GM21737 (cell line): ENCODE results near the gene NTNG2.

Experiments
- ATAC-seq: cut with Tn5 transposase; IDR thresholded peaks from one replicate; pipeline ENCODE4 v1.9.1; 2021; ENCODE audit warnings: mild to moderate bottlenecking, moderate library complexity; ENCODE audit not compliant: unreplicated experiment

The NTNG2 gene

DNA sequence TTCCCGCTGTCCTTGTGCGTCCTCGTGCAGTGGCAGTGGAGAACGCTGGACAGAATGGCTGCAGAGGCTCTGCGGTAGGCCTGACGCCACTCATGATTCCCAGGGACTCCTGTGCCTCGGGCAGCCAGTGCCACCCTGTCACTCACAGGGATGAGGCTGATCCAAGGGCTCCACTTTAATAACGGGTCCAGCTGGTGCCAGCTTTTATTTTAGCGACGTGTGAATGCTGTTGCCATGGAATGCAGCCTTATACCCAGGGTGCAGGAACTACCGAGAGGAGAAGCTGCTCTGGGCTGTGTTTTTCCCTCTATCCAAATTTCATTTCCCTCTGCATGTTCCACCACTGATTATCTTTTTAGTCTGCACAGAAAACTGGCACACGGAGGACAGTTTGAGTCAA lies 15.8 kb upstream of the NTNG2 start:
- no peak for ATAC-seq

DNA sequence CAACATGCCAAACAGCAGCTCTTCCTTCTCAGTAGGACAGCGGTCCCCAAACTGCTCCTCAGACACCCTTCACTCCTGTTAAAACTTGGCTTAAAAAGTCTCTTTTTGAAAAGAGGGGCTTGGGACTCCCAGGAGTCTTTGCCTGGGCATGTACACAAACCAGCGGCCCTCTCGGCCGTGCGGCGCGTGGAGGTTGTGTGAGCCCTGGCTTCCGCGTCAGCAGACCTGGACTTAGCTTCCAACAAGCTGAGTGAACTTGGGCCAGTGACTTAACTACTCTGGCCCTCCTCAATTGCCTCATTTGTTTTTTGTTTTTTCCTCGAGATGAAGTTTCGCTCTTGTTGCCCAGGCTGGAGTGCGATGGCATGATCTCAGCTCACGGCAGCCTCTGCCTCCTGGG lies 15.3 kb upstream of the NTNG2 start:
- ATAC-seq: no peak

DNA sequence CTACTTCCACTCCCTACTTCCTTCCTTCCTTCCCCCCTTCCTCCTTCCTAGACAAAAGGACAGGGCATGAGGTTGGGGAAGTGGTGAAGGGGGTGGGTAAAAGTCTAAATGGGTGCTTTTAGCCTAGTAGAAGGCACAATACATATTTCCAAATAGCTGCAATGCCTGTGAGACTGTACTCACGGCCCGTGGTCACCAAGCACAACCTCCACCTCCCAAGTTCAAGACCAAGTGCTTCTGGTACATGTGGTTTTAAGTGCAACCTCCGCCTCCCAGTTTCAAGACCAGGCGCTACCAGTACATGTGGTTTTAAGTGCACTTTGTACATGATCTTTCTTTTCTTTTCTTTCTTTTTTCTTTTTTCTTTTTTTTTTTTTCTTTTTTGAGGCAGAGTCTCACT lies 14.5 kb upstream of the NTNG2 start:
- no peak for ATAC-seq

DNA sequence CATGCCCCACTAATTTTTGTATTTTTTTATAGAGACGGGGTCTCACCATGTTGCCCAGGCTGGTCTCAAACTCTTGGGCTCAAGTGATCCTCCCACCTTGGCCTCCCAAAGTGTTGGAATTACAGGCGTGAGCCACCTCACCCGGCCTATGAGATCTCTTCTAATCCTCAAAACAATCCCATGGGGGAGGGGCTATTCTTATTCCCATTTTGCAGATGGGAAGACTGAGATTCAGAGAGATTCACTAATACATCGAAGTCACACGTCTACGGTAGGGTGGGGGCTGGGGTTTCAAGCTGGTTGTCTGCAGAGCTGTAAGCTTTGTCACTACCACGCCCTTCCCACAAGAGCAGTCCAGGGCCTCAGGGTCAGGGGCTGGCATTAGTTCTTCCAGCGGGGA lies 14.0 kb upstream of the NTNG2 start:
- no peak for ATAC-seq

DNA sequence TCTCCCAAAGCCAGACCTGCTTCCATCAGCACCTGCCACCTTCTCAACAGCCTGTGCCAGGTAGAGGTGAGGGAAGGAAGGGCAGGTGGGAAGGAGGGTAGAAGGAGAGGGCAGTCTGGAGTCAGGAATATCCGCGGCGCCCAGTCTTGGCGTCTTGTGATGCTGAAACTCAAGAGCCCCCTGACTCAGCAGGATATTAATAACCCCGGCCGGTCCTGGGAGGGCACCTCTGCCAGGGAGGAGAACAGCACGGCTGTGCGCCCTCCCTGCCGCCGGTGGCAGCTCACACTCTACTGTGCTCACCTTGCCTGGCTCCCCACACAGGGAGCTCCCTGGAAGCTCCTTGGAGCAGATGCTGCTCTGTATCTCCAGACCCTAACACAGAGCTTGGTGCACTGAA lies 11.6 kb upstream of the NTNG2 start:
- ATAC-seq: no peak

DNA sequence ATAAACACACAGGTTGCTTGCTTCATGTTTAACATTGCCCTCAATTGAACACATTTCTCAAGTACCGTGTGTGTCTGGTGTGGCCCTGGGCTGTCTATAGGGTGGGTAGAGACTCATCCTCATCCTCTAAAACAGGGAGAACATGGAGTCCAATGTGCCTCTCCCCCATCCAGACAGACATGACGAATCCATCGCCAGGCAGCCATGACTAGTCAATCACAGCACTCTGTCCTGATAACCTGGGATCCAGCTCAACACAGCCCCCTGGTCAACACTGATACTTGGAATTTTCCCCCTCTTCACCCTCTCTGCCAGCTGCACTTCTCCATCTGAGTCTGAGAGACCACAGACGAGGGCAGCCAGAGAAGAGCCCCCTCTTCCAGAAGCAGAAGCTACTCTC lies 10.7 kb upstream of the NTNG2 start:
- ATAC-seq: no peak

DNA sequence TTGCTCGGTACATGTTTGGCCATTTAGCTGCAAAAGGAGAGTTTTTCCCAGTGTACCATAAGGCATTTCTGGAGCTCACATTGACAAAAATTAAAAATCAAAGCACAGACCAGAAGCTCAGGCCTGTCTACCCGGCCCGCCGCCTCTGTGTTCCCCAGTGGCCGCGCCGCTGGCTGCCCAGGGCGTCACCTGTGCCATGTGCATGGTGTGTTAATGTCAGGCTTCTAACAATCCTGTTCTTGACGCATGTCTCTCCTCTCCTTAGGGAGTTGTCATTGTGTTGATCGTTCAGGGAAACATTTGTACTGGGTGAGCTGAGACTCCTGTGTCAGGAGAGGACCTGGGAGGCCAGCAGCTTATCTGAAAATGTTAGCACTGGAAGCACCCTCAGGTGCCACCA lies 9.6 kb upstream of the NTNG2 start:
- no peak for ATAC-seq

DNA sequence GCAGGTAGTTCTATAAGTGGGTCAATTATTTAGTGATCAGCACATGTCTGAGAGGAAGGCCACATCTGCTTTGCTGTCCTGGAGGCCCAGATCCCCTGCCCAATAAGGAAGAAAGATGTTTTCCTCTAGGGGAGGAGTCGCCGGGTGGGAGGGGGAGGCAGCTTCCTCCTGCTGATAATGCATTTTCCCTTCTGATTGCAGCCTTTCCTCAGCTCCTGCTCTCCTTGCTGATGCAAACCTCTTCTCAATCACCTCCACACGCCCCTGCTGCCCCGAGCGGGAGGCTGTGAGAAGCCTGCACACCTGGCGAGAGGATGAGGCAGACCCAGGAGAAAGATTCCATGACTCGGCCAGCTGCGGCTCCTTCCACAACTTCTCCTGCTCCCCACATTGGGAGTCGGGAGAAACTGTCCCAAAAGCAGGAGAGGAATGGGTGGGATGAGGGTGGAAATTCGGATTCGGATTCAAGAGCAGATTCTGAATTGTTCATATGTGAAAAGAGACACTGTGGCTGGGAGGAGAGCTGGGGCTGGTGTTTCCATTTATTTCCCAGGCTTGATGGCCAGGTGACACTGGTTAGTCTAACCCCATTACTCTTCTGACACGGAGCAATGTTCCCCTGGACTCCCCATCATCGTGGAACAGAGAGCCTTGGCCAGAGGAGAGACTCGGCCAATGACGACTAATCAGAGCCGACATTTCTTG lies 6.8 kb upstream of the NTNG2 start:
- ATAC-seq: no peak

DNA sequence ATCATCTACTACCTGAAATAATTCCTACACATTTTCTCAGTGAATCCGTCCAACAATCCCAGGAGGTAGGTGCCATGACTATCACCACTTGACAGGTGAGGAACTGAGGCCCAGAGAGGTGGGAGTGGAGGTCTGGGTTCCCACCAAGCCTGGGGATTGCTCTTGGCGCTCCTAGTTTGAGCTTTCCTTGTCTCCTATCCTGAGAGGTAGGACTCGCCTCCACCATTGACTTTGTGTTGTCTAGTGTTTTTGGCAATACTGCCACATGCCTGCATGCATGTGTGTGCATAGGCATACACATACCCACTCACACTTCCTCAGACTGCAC lies 6.3 kb upstream of the NTNG2 start:
- no peak for ATAC-seq

DNA sequence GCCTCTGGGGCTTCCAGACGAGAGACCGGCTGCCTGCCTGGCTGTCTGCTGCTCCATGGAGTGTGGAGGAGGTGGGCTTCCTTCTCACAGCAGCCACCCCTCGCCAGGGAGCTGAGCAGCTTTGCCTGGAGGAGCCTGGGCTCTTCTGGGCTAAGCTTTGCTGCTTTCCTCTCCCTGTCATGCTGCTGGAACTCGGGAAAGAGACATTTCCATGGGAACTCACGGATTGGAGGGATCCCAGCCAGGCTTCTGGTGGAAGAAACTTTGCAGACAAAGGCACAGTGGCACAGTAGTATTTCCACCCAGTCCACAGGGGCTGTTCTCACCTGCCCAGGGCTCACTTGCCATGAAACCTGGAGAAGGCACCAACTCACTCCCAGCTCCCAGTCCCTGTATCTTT lies 5.6 kb upstream of the NTNG2 start:
- no peak for ATAC-seq

DNA sequence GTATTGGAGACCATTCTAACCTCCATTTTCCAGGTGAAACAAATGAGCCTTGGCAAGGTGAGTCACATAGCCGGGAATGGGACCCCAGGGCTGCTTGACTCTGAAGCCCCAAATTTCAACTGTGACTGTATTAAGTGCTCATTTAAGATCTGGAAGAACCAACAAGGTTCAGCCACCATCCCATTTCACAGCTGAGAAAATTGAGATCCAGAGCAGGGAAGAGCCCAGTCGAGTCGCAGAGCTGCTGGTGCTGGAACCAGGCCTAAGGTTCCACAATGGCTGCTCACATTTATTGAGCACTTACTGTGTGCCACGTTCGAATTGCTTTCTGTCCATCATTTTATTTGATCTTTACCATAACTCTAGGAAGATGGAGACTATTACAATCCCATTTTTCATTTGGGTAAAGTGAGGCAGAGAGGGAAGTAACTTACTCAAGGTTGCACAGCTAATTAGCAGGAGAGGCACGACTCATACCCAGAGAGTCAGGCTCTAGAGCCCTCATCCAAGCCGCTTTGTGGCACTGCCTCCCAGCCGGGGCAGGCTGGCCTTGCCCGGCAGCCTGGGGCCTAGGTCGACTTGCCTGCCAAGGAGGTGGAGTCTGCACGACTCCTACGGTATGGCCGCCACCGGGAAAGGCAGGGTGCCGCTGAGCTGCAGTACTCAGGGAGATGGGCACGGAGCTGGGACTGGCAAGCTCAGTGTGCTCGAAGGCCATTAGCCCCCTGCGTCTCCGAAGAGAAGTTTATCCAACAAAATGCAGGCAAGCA lies 4.3 kb upstream of the NTNG2 start:
- ATAC-seq: no peak

DNA sequence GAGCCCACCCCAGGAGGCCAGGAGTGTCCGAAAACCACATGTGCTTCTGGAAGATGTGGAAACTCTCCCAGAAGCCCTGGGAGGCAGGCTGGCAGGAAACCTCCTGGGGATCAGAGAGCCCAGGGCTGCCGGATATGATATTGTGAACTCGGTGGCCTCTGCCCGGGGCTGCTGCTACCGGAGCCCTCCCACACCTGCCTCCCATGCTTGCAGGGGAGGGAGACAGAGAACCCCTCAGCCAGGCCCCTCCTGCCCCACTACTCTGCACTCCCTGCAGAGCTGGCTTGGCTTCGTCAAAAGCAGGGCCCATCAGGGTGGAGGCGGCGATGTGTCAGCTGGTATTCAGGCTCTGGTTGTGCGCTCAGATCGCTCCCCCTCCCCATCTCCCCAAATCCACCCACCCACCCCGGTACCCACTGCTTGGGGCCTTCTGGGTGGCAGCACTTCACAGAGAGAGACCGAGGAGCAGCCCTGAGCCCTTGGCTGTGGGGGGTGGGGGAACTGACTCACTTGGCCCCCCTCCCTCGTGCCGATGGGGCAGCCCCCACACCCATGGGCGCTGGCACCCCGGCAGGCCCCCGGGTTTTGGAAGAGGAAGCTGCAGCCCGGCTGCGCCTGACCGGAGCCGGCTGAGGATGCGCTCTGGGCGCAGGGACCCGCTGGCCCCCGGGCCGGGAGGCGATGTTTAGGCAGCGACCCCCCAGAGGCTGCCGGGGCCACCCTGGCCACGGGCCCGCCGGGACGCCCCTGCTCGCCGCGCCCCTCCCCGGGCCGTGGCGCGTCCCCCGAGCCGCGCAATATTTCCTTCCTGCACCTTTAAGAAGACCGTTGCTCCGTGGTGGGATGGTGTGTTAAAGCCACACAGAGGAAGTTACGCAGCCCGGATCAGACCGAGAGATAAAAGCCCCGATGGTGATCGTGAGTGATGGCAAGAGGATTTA lies 786 bp upstream of the NTNG2 start:
- ATAC-seq: no peak

DNA sequence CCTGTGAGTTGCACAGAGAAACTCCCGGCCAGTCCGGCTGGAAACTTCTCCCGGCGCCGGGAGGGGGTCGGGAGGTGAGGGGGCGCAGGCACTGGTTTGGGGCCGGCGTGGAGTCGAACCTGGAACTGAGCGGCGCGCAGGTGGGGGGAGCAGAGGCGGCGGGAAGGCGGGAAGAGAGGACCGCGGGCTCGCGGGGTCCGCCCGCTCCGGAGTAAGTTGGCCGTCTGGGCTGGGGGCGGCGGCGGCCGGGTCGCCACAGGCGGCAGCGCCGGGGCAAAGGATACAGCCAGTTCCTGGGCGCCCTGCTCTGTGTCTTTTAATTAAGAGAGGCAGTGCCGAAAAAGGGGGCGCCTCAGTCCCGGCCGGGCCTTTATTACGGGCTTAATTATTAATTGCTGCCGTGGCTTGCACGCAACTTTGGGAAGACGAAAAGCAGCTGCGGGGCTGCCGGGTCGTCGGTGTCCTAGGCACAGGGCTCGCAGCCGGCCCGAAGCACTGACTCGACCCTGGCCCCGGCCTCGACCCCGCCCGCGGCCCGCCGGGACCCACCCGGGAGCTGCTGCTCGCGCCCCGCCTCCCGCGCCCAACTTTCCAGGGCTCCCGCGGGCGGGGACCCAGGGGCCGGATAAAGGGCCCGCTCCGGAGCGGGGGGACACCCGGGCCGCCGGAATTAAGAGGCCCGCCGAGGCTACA lies 1.1 kb downstream of the NTNG2 start:
- ATAC-seq: no peak

DNA sequence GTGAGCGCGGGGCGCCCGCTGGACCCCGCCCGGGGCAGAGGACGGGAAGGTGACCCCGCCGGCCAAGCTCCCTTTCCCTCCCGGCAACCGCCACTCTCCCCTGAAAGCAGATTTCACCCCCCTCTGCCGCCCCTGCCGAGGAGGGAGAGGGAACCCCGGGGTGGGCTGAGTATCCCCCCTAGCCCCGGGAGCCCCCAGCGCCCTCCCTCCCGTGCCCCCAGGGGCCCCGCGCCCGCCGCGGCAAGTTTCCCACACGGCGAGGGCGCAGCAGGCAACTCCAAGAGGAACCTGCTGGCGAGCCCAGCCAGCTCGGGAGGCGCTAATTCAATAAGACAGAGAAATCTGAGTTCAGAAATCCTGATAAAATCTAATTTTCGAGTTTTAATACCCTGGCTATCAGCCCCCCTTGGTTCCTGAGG lies 1.6 kb downstream of the NTNG2 start:
- ATAC-seq: no peak

DNA sequence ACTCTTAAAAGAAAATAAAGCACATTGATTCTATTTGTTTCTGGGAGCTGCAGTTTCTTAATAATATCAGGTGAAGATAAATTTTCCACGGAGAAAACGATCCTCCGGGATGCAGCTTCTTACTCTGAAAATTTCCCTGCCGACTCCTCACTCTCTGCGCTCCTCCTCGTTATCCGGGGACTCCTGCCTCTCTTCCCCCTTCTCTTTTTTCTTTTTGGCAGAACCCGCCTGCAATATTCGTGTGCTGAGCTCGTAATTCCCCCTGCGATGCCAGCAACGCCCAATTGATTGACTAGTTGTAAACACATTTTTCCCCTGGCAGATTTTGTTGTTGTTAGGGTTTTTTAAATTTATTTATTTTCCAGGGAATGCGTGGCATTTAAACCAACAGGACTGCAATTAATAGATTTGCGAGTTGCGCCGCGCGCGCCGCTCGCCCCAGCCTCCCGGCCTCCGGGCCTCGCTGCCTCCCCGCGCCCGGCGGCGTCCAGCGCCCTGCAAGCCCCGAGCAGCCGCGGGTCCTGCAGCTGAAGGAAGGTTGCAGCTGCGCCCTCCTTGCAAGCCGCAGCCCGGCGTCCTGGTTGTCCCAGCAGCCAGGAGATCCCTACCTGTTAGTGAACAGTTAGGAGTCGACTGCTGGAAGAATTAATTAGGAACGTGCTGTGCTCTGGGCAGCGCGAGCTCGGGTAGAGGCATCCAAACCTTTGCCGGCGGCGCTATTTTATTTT lies 2.2 kb downstream of the NTNG2 start:
- no peak for ATAC-seq

DNA sequence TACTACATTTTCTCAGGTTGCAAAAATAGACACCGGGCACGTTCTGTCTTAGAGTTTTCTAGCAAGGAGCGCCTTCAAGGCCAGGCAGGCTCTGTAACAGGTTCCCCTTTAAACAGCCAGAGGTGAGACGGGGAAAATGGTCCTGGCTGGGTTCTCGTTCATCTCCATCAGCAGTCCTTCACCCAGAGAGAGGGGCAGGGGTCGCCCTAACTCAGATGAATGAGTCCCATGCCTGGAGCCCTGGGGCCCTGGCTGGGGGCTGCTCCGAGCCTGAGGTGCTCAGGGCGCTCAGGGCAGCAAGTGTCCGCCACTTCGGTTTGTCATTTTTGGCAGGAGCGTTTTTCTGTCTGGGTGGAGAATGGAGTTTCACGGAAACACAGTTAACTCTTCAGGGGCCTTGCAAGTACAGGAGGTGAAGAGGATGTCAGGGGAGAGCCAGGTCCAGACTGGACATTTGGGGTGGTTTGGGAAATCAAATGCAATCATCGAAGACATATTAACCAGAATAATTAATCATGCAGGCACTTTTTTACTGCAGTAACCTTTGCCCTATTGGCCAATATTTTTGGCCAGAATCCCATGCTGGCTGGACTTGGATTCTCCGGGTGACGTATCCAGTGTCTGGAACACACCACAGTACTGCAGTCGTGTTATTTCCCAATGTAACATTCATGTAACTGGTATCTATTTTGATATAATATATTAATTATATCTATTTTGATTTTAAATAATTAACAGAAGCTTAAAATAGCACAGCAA lies 2.9 kb downstream of the NTNG2 start:
- no peak for ATAC-seq

DNA sequence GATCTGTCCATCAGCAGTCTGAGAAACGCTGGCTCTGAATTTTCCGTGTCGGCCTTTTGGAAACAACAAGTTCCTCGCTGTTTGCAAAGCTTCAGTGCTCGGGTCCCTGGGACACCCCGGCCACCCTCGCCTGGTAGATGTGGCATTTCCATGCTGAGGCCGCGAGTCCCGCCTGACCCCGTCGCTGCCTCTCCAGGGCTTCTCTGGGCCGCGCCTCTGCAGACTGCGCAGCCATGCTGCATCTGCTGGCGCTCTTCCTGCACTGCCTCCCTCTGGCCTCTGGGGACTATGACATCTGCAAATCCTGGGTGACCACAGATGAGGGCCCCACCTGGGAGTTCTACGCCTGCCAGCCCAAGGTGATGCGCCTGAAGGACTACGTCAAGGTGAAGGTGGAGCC lies 4.7 kb downstream of the NTNG2 start:
- ATAC-seq: no peak

DNA sequence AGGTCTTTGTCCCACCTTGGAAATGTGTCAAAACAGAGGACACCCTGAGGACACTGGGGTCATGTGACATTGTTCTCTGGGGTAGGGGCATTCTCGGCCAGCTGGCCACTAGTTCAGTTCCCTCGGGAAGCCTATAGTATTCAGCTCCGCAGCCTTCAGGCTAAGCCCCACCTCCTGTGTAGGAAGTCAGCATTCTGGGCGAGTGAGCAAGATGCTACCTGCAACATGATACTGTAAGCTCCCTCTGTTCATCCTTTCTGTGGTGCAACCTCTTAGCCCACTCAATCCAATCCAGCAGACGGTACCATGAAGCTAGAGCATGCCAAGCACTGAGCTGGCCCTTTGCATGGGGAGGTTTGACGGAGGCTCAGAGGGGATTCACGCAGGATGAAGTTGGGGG lies 5.3 kb downstream of the NTNG2 start:
- no peak for ATAC-seq

DNA sequence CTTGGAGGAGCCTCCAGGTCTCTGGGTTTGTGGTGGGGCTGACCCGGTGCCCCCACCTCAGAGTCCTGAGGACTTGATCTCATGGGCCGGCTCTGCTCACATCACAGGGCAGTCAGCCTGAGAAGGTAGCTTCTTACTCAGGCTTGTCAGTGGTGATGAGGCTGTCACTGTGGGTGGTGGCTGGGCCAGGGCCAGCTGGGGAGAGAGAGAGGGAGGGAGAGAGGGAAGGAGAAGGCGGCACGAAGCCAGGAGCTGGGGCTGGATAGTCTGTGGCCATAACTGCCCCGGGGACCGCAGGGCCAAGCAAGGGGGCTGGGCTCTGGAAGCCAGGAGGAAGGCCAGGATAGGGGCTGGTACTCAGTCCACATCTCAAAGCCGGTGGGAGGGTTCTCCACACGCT lies 6.5 kb downstream of the NTNG2 start:
- no peak for ATAC-seq

DNA sequence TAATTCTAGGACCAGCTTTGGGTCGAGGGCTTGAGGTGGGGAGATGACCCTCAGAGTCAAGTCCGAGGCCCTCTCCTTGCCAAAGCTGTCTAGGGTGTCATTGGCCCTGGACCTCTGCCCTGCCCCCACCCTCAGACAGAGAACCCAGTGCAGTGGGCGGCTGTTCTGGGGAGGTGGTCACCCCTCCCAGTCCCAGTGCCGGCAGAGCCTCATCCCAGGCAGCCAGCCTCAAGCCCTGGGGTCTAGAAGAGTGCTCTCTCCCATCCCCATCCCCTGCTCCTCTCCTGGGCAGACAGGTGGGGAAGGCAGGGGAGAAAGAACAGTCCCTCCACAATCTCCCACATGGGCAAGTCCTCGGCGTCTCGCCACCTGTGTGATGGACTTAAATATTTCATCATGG lies 7.0 kb downstream of the NTNG2 start:
- no peak for ATAC-seq
